Gastroesophageal sphincter (tissue), 4 donors: ENCODE results near the gene PRDM16. TPM values are rescaled to one million over a fixed set of nuclear protein-coding genes. Genes with fewer than 3 reads are reported as not detected.

Experiments used
- ATAC-seq: fragments of 150-250 bp; one replicate; pipeline ENCODE4 v1.9.1; 2016; ENCODE audit warnings: mild to moderate bottlenecking, moderate library complexity
- H3K27ac ChIP-seq, 4 donors: fragments of 200-600 bp; sonication (generic) in 3 of 4; 1 replicate in 3 of 4; 2 replicates in 1 of 4; pipeline ENCODE4 v1.5.1; 2016 to 2019
- H3K27me3 ChIP-seq: fragments of 200-600 bp; sonication (generic); one replicate; pipeline ENCODE4 v1.5.1; 2019
- H3K36me3 ChIP-seq, 2 donors: fragments of 200-600 bp; sonication (generic); one replicate each; pipeline ENCODE4 v1.5.1; 2019; ENCODE audit warnings: control low read depth in 1 of 2
- H3K4me1 ChIP-seq, 3 donors: fragments of 200-600 bp; sonication (generic); 1 replicate in 2 of 3; 2 replicates in 1 of 3; pipeline ENCODE4 v1.5.1; 2016 to 2019; ENCODE audit warnings: control low read depth in 2 of 3
- H3K4me3 ChIP-seq, 2 donors: fragments of 200-600 bp; sonication (generic); one replicate each; pipeline ENCODE4 v1.5.1; 2019; ENCODE audit warnings: mild to moderate bottlenecking in 1 of 2, moderate library complexity in 1 of 2
- H3K9me3 ChIP-seq, 3 donors: fragments of 200-600 bp; sonication (generic); one replicate each; pipeline ENCODE4 v1.5.1; 2017 to 2019; ENCODE audit warnings: control low read depth in 2 of 3
- EP300 ChIP-seq: sonication (generic); formaldehyde crosslinking; IDR thresholded peaks from one replicate; pipeline ENCODE4 v1.6.1; 2017; ENCODE audit warnings: antibody characterized with exemption, mild to moderate bottlenecking
- POLR2A ChIP-seq, 2 donors: fragments of 450-650 bp; IDR thresholded peaks; one replicate each; pipeline ENCODE4 v1.6.1; 2017; ENCODE audit warnings: antibody characterized with exemption in 2 of 2, mild to moderate bottlenecking in 2 of 2, moderate library complexity in 1 of 2
- POLR2AphosphoS5 ChIP-seq: sonication (generic); formaldehyde crosslinking; IDR thresholded peaks from one replicate; pipeline ENCODE4 v1.6.1; 2017; ENCODE audit warnings: antibody characterized with exemption
- WGBS, 2 donors: methylation state at CpG; one replicate each; pipeline ENCODE4 v1.1.5; 2018; ENCODE audit warnings: low coverage in 1 of 2; 5-methylcytosine and 5-hydroxymethylcytosine counted together
- total RNA-seq, 4 donors: library from RNA; depleted of rRNA; stranded (reverse); fragments of >200 nt; gene quantifications; one replicate each; pipeline ENCODE4 v1.1.0, GENCODE V29; 2016
- TF ChIP-seq, protein P1 (sequence below), 4 experiments: fragments of 200-600 bp in 2 of 4; fragments of 450-650 bp in 2 of 4; sonication (generic) in 1 of 4; IDR thresholded peaks; one replicate each; pipeline ENCODE4 v1.5.1; 2017 to 2019; ENCODE audit warnings: antibody characterized with exemption in 4 of 4, mild to moderate bottlenecking in 2 of 4, moderate library complexity in 2 of 4

The PRDM16 gene
- total RNA-seq, 4 donors from 2014 or later, result 1.1 to 3.4 (median 1.6) TPM

DNA sequence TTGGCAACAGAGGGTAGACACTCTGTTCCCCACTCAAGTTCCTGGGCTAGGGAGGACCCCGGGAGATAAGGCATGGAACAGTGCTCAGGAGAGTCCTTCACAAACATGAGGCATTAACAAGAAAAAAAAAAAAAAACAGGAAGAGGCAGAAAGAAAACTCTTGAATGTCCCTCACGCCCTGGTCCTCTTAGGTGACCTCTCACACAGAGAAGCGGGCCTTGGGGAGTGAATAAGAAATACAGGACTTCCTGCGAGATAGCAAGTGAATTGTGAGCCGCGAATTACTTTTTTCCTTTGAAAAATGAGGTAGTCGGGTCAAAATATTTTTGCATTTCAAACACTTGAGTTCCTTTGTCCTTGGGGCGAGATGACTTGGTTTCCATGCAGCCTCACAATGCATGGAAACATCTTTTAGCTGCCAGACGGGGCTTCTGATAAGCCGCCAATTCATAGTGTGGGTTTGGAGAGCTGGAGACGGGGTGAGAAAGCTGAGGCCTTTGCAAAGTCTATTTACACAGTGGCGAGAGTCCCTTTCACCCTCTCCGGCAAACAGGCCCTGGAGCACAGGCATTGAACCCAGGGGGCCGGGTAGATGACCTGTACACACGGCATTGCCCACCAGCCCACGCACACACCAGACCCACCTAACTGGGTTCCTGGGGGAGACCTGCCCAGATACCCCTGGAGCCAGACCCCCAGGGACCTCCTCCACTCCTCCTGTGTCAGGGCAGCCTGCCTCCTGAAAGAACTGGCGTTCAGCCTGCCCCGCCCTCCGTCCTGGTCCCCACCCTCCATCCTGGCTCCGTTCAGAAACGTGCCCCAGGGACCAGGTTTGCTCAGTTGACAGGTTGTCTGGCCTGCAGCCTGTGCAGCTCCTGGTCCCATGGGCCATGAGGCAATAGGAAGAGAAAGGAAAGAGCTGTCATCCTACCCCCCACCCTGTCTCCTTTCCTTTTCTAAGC, 192.3 kb downstream of the PRDM16 start:
- Histone ChIP-seq H3K4me3 (no peak overlapping the region), H3K27ac (no peak overlapping the region), H3K4me1 (peaks cover 0 to 21% (median 4%) of the 10 kb centered on the region in 3 donors), H3K27me3 (peaks cover 45% of the 10 kb centered on the region), H3K9me3 (no peaks in the 10 kb centered on the region), H3K36me3 (no peaks in the 10 kb centered on the region)
- TF ChIP-seq, protein P1, sequence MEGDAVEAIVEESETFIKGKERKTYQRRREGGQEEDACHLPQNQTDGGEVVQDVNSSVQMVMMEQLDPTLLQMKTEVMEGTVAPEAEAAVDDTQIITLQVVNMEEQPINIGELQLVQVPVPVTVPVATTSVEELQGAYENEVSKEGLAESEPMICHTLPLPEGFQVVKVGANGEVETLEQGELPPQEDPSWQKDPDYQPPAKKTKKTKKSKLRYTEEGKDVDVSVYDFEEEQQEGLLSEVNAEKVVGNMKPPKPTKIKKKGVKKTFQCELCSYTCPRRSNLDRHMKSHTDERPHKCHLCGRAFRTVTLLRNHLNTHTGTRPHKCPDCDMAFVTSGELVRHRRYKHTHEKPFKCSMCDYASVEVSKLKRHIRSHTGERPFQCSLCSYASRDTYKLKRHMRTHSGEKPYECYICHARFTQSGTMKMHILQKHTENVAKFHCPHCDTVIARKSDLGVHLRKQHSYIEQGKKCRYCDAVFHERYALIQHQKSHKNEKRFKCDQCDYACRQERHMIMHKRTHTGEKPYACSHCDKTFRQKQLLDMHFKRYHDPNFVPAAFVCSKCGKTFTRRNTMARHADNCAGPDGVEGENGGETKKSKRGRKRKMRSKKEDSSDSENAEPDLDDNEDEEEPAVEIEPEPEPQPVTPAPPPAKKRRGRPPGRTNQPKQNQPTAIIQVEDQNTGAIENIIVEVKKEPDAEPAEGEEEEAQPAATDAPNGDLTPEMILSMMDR (IDR thresholded peaks at IDR 0.05), result no peak
- TF ChIP-seq EP300 (no peak), POLR2A (IDR thresholded peaks at IDR 0.05) (no peak)
- no peak for ATAC-seq
- 77 to 90% methylated on average over 12 of the region's 21 CpGs for WGBS, 2 donors

DNA sequence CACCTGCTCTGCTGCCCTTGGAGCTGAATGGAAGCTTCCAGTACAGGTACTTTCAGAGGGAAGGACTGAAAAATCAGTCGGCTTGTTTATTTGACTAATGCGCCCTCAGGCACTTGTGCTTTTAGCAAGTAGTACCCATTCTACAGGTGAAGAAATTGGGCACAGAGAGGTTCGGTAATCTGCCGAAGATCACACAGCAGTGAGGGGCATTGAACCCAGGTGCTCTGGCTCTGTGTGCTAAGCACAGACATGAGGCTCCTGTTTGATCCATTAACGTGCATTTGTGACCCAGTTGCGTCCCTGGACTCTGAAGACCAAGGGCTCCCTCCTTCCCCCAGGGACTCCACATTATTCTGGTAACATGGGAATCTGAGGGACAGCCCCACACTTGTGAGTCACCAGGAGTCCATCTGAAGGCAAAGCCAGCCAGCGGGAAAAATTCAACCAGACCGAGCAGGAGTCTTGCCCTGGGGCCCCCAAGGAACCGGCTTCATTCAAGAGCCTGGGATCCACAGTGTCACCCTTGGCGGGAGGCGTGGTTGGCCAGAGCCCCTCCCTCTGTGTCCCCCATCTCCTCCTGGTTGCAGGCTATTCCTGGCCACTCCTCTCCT, 193.1 kb downstream of the PRDM16 start:
- Histone ChIP-seq H3K4me1 (peaks cover 0 to 21% (median 4%) of the 10 kb centered on the region in 3 donors), H3K27me3 (peaks cover 47% of the 10 kb centered on the region), H3K9me3 (no peaks in the 10 kb centered on the region), H3K4me3 (no peak overlapping the region), H3K36me3 (no peaks in the 10 kb centered on the region), H3K27ac (no peak overlapping the region)
- no peak for TF ChIP-seq EP300
- no peak for TF ChIP-seq POLR2A (IDR thresholded peaks at IDR 0.05)
- TF ChIP-seq POLR2AphosphoS5, result no peak
- TF ChIP-seq, protein P1 (IDR thresholded peaks at IDR 0.05), result no peak
- ATAC-seq, result no peak
- whole genome bisulfite sequencing, 2 donors, result 81% methylated on average over 11 of the region's 11 CpGs; no CpG with 5 or more reads in 1 of the 2 donors

DNA sequence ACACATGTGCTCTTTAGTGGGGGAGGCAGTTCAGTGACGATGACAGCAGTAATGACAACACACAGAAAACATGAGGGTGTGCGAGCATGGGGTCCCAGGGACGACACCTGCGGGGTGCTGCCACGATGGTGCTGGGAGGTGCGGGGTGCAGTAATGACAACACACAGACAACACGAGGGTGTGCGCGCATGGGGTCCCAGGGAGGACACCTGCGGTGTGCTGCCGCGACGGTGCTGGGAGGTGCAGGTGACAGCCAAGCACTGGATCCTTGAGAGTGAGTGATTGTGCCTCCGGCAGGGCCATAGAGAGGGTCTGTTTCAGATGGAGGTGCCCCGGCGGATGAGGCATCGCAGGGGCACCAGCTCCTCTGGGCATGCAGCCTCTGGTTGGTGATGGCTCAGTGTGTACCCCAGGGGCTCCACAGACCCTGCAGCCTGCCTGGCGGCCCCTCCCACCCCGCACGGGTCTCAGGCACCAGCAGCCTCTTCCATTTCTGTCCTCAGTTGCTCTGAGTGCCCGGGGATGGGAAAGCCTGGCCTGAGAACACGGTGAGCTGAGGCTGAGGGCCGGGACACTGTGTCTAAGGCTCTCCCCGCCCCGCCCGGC, 193.8 kb downstream of the PRDM16 start:
- Histone ChIP-seq H3K9me3 (no peaks in the 10 kb centered on the region), H3K4me1 (peaks cover 0 to 18% (median 4%) of the 10 kb centered on the region in 3 donors), H3K36me3 (no peaks in the 10 kb centered on the region), H3K27ac (no peak overlapping the region), H3K27me3 (peaks cover 51% of the 10 kb centered on the region), H3K4me3 (no peak overlapping the region)
- WGBS, 2 donors, result 83 to 100% methylated on average over 2 to 16 of the region's 26 CpGs
- TF ChIP-seq POLR2A (IDR thresholded peaks at IDR 0.05), result no peak
- TF ChIP-seq, protein P1 (IDR thresholded peaks at IDR 0.05), result no peak
- no peak for TF ChIP-seq POLR2AphosphoS5
- no peak for TF ChIP-seq EP300
- ATAC-seq, result no peak

DNA sequence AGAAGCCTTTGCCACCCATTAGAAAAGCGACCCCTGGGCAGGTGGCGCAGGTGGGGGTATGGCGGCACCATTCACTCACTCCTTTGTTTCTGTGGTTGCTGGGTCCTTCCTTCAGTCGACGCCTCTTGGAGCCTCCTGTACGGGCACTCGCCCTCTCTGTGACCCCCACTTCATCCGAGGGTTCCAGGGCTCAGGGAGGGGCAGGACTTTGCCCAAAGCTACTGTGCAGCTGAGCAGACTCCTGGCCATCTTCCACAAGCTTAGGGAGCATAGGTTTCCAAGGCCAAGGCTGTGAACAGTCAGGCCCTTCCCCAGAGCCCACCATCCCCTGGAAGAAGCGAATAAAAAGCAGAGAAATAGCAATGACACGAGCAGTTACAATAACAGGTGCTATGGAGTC, 194.8 kb downstream of the PRDM16 start:
- H3K9me3 ChIP-seq, result no peaks in the 10 kb centered on the region
- H3K4me3 ChIP-seq, result no peak overlapping the region
- peaks cover 0 to 8% (median 0%) of the 10 kb centered on the region in 3 donors for H3K4me1 ChIP-seq
- TF ChIP-seq POLR2A (IDR thresholded peaks at IDR 0.05) (no peak), POLR2AphosphoS5 (no peak), EP300 (no peak)
- TF ChIP-seq, protein P1 (IDR thresholded peaks at IDR 0.05), result no peak
- no peak overlapping the region for H3K27ac ChIP-seq
- H3K27me3 ChIP-seq, result peaks cover 61% of the 10 kb centered on the region
- no peaks in the 10 kb centered on the region for H3K36me3 ChIP-seq
- ATAC-seq, result no peak
- 71% methylated on average over 2 of the region's 10 CpGs; no CpG with 5 or more reads in 1 of the 2 donors for WGBS, 2 donors
